GM04503 (cell line): ENCODE data around the gene NTN5.

ENCODE experiments used
- DNase-seq: peaks from one replicate; pipeline ENCODE4 v3.0.0-alpha.2; 2012; ENCODE audit warnings: low read depth

The NTN5 gene

DNA sequence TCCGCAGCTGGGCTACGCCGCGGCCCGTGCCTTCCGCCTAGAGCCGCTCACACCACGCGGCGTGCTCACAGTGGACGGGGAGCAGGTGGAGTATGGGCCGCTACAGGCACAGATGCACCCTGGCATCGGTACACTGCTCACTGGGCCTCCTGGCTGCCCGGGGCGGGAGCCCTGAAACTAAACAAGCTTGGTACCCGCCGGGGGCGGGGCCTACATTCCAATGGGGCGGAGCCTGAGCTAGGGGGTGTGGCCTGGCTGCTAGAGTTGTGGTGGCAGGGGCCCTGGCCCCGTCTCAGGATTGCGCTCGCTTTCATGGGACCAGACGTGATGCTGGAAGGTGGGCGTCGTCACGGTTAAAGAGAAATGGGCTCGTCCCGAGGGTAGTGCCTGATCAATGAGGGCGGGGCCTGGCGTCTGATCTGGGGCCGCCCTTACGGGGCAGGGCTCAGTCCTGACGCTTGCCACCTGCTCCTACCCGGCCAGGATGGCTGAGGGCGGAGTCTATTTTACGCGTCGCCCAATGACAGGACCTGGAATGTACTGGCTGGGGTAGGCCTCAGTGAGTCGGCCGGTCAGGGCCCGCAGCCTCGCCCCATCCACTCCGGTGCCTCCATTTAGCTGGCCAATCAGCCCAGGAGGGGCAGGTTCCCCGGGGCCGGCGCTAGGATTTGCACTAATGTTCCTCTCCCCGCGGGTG lies 43.1 kb downstream of the NTN5 start:
- DNase-seq = no peak

DNA sequence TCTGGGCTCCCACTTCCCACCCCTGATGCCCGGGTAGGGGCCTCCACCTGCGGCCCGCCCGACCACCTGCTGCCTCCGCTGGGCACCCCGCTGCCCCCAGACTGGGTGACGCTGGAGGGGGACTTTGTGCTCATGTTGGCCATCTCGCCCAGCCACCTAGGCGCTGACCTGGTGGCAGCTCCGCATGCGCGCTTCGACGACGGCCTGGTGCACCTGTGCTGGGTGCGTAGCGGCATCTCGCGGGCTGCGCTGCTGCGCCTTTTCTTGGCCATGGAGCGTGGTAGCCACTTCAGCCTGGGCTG lies 43.6 kb downstream of the NTN5 start:
- no peak for DNase-seq

- DNase-seq = no peak
Measured at GRCh38 chr19:48628486-48629296, 44.1 kb downstream of the NTN5 start.

- DNase-seq = no peak
Measured at GRCh38 chr19:48627865-48628314, 44.9 kb downstream of the NTN5 start.

GRCh38 chr19:48627201-48627864 lies 45.5 kb downstream of the NTN5 start:
- DNase-seq = no peak

DNA sequence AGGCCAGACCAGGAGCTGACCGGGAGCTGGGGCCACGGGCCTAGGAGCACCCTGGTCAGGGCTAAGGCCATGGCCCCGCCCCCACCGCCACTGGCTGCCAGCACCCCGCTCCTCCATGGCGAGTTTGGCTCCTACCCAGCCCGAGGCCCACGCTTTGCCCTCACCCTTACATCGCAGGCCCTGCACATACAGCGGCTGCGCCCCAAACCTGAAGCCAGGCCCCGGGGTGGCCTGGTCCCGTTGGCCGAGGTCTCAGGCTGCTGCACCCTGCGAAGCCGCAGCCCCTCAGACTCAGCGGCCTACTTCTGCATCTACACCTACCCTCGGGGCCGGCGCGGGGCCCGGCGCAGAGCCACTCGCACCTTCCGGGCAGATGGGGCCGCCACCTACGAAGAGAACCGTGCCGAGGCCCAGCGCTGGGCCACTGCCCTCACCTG lies 46.9 kb downstream of the NTN5 start:
- no peak for DNase-seq

GRCh38 chr19:48624791-48625723 lies 47.8 kb downstream of the NTN5 start:
- DNase-seq = no peak

- DNase-seq = peak; percentile 80
Measured at GRCh38 chr19:48624067-48624594, 48.7 kb downstream of the NTN5 start.

DNA sequence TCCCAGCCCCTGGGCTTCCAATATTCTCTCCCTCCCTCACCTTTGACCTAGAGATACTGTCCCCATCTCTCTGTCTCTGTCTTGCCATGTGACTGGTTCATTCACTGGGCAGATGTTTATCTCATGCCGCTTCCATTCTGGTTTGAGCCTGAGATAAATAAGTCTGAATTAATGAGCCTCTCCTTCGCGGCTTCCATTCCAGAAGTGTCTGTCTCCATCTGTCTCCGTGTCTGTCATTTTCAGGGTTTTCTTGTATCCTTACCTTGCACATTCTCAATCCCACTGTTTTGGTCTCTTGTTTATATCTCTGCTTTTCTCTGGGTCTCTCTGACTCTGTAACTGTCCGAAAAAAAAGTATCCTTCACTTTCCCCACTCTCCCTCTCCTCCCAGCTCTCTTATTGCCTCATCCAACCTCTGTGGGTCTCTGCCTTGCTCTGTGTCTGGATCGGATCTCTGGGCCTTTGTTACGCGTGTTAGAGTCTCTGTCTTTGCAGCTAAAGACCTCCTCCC lies 49.2 kb downstream of the NTN5 start:
- no peak for DNase-seq

- DNase-seq = no peak
Measured at GRCh38 chr19:48619692-48620585, 52.9 kb downstream of the NTN5 start.

DNA sequence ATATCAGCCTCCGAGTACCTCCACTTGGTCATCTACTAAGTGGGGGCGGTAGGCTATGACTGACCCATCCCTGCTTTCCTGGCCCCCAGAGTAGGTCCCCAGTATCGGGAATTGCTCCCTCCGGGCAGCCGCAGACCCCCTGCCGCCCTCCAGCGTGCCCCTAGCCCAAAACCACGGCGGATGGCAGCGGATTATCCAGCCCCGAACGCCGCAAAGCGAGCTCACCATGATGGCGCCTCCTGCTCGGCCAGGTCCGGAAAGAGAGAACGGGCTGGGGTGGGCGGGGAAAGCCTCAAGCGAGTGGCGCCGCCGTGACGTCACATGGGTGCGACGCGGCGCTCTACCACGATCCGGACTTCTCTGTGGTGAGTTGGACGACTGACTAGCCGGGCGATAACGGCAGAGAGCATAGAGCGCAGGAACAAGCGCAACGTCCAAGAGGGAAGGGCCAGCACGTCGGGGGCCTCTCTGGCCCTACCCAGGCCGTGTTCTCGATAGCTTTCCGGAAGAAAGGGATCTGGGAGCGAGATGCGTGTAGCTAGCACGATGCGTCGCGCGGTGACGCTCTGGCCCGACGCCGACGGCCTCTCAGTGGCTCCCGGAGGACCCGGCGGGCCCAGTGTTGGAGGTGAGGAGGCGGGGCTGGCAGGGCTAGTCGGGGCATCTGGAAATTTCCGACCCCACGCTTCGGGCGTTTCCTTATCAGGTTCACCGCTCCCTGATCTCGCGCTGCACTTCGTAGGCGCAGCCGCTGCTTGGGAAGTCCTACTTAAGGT lies 53.7 kb downstream of the NTN5 start, which contains the start of the genes RPL18 and SPHK2:
Gene RPL18 (minus strand): TSS at position 263 of the 776 bp plus-strand sequence. CDS start 35 bp downstream, at position 228.
Gene SPHK2 (plus strand): TSS at position 591 of the 776 bp plus-strand sequence. CDS start 1,009 bp downstream, outside the sequence.
- DNase-seq = peak; percentile 99

- no peak for DNase-seq
Measured at GRCh38 chr19:48618278-48618915, 54.4 kb downstream of the NTN5 start.

- DNase-seq = no peak
Measured at GRCh38 chr19:48617146-48617937, 55.5 kb downstream of the NTN5 start.

DNA sequence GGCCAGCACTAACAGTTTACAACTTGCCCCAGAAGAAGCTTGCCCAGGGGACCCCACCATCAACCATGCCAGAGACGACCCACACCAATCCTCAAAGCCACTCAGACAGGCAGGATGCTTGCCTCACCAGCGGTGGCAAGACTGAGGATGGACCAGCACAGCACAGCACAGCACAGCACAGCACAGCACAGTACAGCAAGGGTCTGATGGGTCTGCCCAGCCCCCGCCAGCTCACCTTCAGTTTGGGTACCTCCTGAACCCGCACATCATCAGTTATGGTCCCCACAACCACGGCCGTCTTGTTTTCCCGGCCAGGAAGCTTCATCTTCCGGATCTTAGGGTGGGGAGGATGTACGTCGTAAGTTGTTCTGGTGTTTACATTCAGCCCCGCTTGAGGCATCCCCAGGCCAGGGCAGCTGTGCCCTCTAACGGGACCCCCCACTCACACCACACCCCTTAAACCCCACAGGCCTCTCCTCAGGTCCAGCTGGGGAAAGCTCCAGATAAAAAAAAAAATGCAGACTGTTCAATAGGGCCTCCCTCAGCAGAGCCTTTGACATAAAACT lies 56.2 kb downstream of the NTN5 start:
- DNase-seq = no peak

- DNase-seq = no peak
Measured at GRCh38 chr19:48616041-48616436, 56.8 kb downstream of the NTN5 start.

DNA sequence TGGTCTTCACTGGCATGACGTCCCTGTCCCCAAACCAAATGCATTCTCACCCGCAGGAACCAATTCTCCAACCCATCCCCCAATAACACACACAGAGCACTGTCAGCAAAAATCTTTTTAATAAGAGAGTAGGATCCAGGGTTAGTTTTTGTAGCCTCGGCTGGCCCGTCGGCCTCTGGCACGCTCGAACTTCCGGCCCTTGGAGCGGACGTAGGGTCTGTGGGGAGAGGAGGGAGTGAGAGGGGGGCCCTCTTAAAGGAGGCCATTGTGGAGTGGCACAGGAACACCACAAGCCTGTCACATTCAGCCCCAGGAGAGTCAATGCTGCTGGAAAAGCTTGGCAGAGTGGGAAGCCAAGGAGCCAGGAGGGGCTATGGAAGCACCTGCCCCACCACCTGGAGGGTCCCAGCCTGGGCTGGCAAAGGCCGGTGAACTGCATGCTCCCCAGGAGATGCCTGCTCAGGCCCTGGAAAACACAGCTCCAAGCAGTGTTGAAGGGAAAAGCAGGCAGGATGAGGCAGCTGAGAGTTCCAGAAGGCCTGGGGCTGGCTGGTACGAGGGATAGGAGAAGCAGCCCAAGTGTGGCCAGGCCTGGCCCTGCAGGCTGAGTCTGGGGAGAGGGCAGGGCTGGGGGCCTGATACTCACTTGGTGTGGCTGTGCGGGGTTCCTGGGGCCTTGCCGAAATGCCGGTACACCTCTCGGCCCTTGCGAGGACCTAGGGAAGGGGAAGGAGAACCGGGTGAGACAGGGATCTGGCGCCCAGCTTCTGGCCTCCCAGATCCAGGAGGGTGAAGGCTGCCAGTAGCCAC lies 57.4 kb downstream of the NTN5 start:
- no peak for DNase-seq
